K562 (cell line): ENCODE results near the gene TRA2B. TPM values are rescaled to one million over a fixed set of nuclear protein-coding genes. Genes with fewer than 3 reads are reported as not detected.

ENCODE experiments used
- BHLHE40 ChIP-seq: IDR thresholded peaks from 2 replicates; pipeline ENCODE4 v1.6.1; 2011; ENCODE audit warnings: low read length, improper control_type of control experiment
- CBX5 ChIP-seq: IDR thresholded peaks from 2 replicates; pipeline ENCODE4 v1.6.1; 2014; ENCODE audit warnings: low read depth, borderline replicate concordance
- CREB1 ChIP-seq, 2 experiments: sonication (generic) in 1 of 2; formaldehyde crosslinking in 1 of 2; IDR thresholded peaks; 2 replicates each; pipeline versions ENCODE4 v1.6.1 to v1.8.0; 2012 to 2022; ENCODE audit warnings: inconsistent platforms in 1 of 2, mild to moderate bottlenecking in 1 of 2, missing genetic modification reagents in 1 of 2, moderate library complexity in 1 of 2
- ELF2 ChIP-seq: fragments of 250-450 bp; sonication (Bioruptor Pico); IDR thresholded peaks from 2 replicates; pipeline ENCODE4 v1.5.0; 2021; ENCODE audit warnings: mild to moderate bottlenecking
- FIP1L1 ChIP-seq: fragments of 200-400 bp; formaldehyde crosslinking; IDR thresholded peaks from 2 replicates; pipeline ENCODE4 v1.6.1; 2018; ENCODE audit warnings: mild to moderate bottlenecking, low read depth, low read length; ENCODE audit not compliant: poor library complexity, severe bottlenecking
- FOXK2 ChIP-seq, 2 experiments: fragments of 450-650 bp; IDR thresholded peaks in 1 of 2; conservative IDR thresholded peaks in 1 of 2; 2 replicates each; pipeline ENCODE4 v1.6.1; 2016; ENCODE audit warnings: low read depth in 2 of 2, mild to moderate bottlenecking in 1 of 2
- GMEB1 ChIP-seq: fragments of 250-450 bp; sonication (Bioruptor Pico); IDR thresholded peaks from 2 replicates; pipeline ENCODE4 v1.4.0; 2020; ENCODE audit warnings: mild to moderate bottlenecking
- JUNB ChIP-seq: fragments of 450-650 bp; formaldehyde crosslinking; conservative IDR thresholded peaks from 2 replicates; pipeline ENCODE4 v1.4.0; 2020; ENCODE audit warnings: mild to moderate bottlenecking
- MAZ ChIP-seq, 2 experiments: fragments of 450-650 bp in 1 of 2; sonication (generic) in 1 of 2; formaldehyde crosslinking; IDR thresholded peaks in 1 of 2; conservative IDR thresholded peaks in 1 of 2; 2 replicates each; pipeline versions ENCODE4 v1.4.0 to v1.5.0; 2020; ENCODE audit warnings: mild to moderate bottlenecking in 1 of 2, missing genetic modification reagents in 1 of 2
- STAT5A ChIP-seq: IDR thresholded peaks from 2 replicates; pipeline ENCODE4 v1.6.1; 2012; ENCODE audit warnings: low read length, inconsistent platforms, borderline replicate concordance
- polyA plus RNA-seq, 8 experiments: library from polyadenylated mRNA; depleted of rRNA in 4 of 8; stranded (reverse) in 5 of 8; unstranded in 3 of 8; fragments of >200 nt; fragmentation: Nextera tagmentation in 2 of 8; fragmentation: Illumina TruSeq in 1 of 8; extraction: Ambion mirVana in 2 of 8; extraction: Trizol in 1 of 8; gene quantifications; 2 replicates each; pipeline versions ENCODE4 v1.2.1 to v1.2.3, GENCODE V29; 2011 to 2014; ENCODE audit warnings: inconsistent platforms in 1 of 8, missing spikeins in 1 of 8
- total RNA-seq, 7 experiments: library from RNA; depleted of rRNA in 6 of 7; stranded (reverse); fragments of >200 nt in 6 of 7; fragmentation: Illumina TruSeq in 2 of 7; extraction: Trizol in 2 of 7; gene quantifications; 2 replicates each; pipeline versions ENCODE4 v1.2.1 to v1.2.3, GENCODE V29; 2011 to 2021; ENCODE audit warnings: low replicate concordance in 1 of 7
- TF ChIP-seq, protein P1 (sequence below): sonication (generic); formaldehyde crosslinking; IDR thresholded peaks from 2 replicates; pipeline ENCODE4 v1.4.0; 2020; ENCODE audit warnings: mild to moderate bottlenecking, missing genetic modification reagents

The TRA2B gene
- total and polyA plus RNA-seq, 9 of the 15 experiments (the other 6 are each of a cell fraction or from before 2014, with no cell fraction given), result 105 to 411 (median 278) TPM

DNA sequence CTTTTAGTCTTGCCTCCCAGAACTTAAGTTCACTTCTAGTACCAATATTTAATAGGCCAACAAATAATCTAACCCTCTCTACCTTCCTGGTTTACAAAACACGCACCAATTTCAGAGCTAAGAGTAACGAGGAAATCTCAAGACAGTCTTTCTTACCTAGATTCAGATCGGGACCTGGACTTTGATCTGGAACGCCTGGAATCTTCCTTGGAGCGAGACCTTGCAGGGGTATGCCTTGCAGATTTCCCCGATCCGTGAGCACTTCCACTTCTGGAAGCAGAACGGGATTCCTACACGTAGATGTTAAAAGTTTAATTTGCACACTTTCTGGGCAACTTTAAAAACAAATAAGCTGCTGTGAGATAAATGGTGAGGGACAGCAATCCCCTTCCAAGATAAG, 11.4 kb downstream of the TRA2B start (continued):
- TF ChIP-seq, protein P1, sequence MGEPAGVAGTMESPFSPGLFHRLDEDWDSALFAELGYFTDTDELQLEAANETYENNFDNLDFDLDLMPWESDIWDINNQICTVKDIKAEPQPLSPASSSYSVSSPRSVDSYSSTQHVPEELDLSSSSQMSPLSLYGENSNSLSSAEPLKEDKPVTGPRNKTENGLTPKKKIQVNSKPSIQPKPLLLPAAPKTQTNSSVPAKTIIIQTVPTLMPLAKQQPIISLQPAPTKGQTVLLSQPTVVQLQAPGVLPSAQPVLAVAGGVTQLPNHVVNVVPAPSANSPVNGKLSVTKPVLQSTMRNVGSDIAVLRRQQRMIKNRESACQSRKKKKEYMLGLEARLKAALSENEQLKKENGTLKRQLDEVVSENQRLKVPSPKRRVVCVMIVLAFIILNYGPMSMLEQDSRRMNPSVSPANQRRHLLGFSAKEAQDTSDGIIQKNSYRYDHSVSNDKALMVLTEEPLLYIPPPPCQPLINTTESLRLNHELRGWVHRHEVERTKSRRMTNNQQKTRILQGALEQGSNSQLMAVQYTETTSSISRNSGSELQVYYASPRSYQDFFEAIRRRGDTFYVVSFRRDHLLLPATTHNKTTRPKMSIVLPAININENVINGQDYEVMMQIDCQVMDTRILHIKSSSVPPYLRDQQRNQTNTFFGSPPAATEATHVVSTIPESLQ (CRISPR knock-in tag), result no peak
- no peak for TF ChIP-seq CBX5
- no peak for TF ChIP-seq STAT5A
- no peak for TF ChIP-seq MAZ (CRISPR knock-in tag; conservative IDR thresholded peaks at IDR 0.05 in 1 of 2, IDR thresholded peaks at IDR 0.05 in 1 of 2)
- TF ChIP-seq FIP1L1, result no peak
- TF ChIP-seq ELF2 (CRISPR knock-in tag), result no peak
- no peak for TF ChIP-seq BHLHE40
- TF ChIP-seq CREB1 (IDR thresholded peaks at IDR 0.05), result no peak
- no peak for TF ChIP-seq CREB1 (CRISPR knock-in tag; IDR thresholded peaks at IDR 0.05)
- no peak for TF ChIP-seq GMEB1 (CRISPR knock-in tag)
- TF ChIP-seq FOXK2 (conservative IDR thresholded peaks at IDR 0.05 in 1 of 2, IDR thresholded peaks at IDR 0.05 in 1 of 2; ENCODE audit: low read depth in 2 of 2), result no peak
- TF ChIP-seq JUNB, result no peak
